Fibroblast of skin of scalp (primary cell): Measurements from ENCODE around the gene PPM1M.

Experiments used
- DNase-seq: peaks from one replicate; pipeline ENCODE4 v3.0.0-alpha.2; 2013

Gene PPM1M

GRCh38 chr3:52297242-52298148, 51.9 kb downstream of the PPM1M start:
- DNase-seq, result no peak

- DNase-seq, result no peak
These were observed 52.9 kb downstream of the PPM1M start for GRCh38 chr3:52298149-52299098.

- no peak for DNase-seq
These were observed 53.8 kb downstream of the PPM1M start for GRCh38 chr3:52299247-52299878.
